ENCODE results near the gene PSMB3.

- TF ChIP-seq CTCF (IDR thresholded peaks at IDR 0.05) (no peak), POLR2A (IDR thresholded peaks at IDR 0.05) (no peak)
These were observed 27.5 kb upstream of the PSMB3 start for GRCh38 chr17:38725066-38725465.
